ENCODE measurements around the gene MAML2. TPM values are rescaled to one million over a fixed set of nuclear protein-coding genes. Genes with fewer than 3 reads are reported as not detected.

The MAML2 gene
- polyA plus RNA-seq, 1 of the 3 experiments (the other 2 are of a cell fraction): 20.1 TPM

- Histone ChIP-seq H3K9ac (peak overlapping the region; percentile 14; the same call in 1 of the 2 replicates), H2AFZ (ENCODE audit: low read depth) (no peak overlapping the region), H3K79me2 (ENCODE audit: insufficient read depth) (peaks cover 85% of the 10 kb centered on the region), H3K4me3 (ENCODE audit: low read depth in 2 of 2, low read length in 1 of 2) (no peak overlapping the region), H3F3A (replicated peaks; ENCODE audit: insufficient read depth) (peaks cover 8% of the 10 kb centered on the region), H3K4me1 (ENCODE audit: control insufficient read depth in 1 of 2, insufficient read depth in 2 of 2, low read depth in 1 of 2, low read length in 1 of 2) (peaks cover 10 to 48% of the 10 kb centered on the region in 2 experiments), H3K9me2 (no peaks in the 10 kb centered on the region), H3K4me2 (no peak overlapping the region), H3K27ac (ENCODE audit: low read depth in 2 of 2, low read length in 1 of 2) (peak overlapping the region in 1 of 2 experiments; percentile 33; a peak in 1 of 4 replicates), H3K27me3 (ENCODE audit: insufficient read depth) (no peaks in the 10 kb centered on the region), H3K36me3 (replicated peaks in 1 of 2; ENCODE audit: control insufficient read depth in 1 of 2, insufficient read depth in 2 of 2, low read length in 1 of 2) (peaks cover 0 to 6% of the 10 kb centered on the region in 2 experiments), H4K20me1 (ENCODE audit: insufficient read depth) (no peaks in the 10 kb centered on the region), H3K9me3 (no peaks in the 10 kb centered on the region)
- ChIA-PET POLR2A (no interaction called here), CTCF (no interaction called here)
- TF ChIP-seq, protein P1, sequence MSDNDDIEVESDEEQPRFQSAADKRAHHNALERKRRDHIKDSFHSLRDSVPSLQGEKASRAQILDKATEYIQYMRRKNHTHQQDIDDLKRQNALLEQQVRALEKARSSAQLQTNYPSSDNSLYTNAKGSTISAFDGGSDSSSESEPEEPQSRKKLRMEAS (IDR thresholded peaks at IDR 0.05; ENCODE audit: low read depth): 0 out of 2 replicates have a peak, but pooled peaks have one; percentile 35
- no peak for TF ChIP-seq FOXM1 (IDR thresholded peaks at IDR 0.05; ENCODE audit: low read depth)
- no peak for DNase-seq
- WGBS (ENCODE audit: low lambda C conversion rate): 67% methylated on average over 3 of the region's 3 CpGs
Observed at GRCh38 chr11:96219981-96220623, 122.9 kb downstream of the MAML2 start.

DNA sequence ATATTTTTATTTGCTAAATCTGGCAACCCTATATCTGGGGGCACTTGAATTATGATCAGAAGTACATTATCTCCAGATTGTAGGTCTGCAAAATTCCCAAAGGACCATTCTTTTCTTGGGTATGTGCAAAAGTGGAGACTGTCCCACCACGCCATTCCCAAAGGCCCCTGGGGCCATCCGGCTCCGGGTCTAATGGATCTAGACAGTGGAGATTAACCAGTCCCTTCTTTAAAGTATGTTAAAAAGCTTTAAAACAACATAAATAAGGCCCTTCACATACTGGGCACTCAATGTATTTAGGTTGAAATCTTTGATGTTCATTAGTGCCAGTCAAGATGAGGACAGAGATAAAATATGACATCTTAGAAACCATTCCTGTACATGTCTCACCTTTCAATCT lies 124.1 kb downstream of the MAML2 start:
- Histone ChIP-seq H4K20me1 (ENCODE audit: insufficient read depth) (no peaks in the 10 kb centered on the region), H3K9me2 (no peaks in the 10 kb centered on the region), H3K9ac (no peak overlapping the region), H3K4me3 (ENCODE audit: low read depth in 2 of 2, low read length in 1 of 2) (no peak overlapping the region), H3K79me2 (ENCODE audit: insufficient read depth) (peaks cover 83% of the 10 kb centered on the region), H3K27me3 (ENCODE audit: insufficient read depth) (no peaks in the 10 kb centered on the region), H3K36me3 (replicated peaks in 1 of 2; ENCODE audit: control insufficient read depth in 1 of 2, insufficient read depth in 2 of 2, low read length in 1 of 2) (no peaks in the 10 kb centered on the region), H3K4me2 (no peak overlapping the region), H2AFZ (ENCODE audit: low read depth) (no peak overlapping the region), H3K27ac (ENCODE audit: low read depth in 2 of 2, low read length in 1 of 2) (no peak overlapping the region), H3K9me3 (no peaks in the 10 kb centered on the region), H3K4me1 (ENCODE audit: control insufficient read depth in 1 of 2, insufficient read depth in 2 of 2, low read depth in 1 of 2, low read length in 1 of 2) (peaks cover 10 to 59% of the 10 kb centered on the region in 2 experiments), H3F3A (replicated peaks; ENCODE audit: insufficient read depth) (peaks cover 19% of the 10 kb centered on the region)
- no peak for DNase-seq
- POLR2A ChIA-PET: no interaction called here
- TF ChIP-seq JUND (IDR thresholded peaks at IDR 0.05) (no peak), RXRA (IDR thresholded peaks at IDR 0.05; ENCODE audit: borderline replicate concordance, low read depth) (no peak), YY1 (IDR thresholded peaks at IDR 0.05; ENCODE audit: low read depth) (no peak), SMC3 (IDR thresholded peaks at IDR 0.05; ENCODE audit: low read depth, low read length) (no peak), RCOR1 (IDR thresholded peaks at IDR 0.05; ENCODE audit: low read length) (no peak), FOSL2 (IDR thresholded peaks at IDR 0.05; ENCODE audit: borderline replicate concordance, low read depth) (no peak), CTCF (IDR thresholded peaks at IDR 0.05) (no peak), ELF1 (IDR thresholded peaks at IDR 0.05) (no peak), GABPA (IDR thresholded peaks at IDR 0.05; ENCODE audit: low read depth) (no peak), MEF2A (IDR thresholded peaks at IDR 0.05; ENCODE audit: borderline replicate concordance, low read depth) (no peak)
- TF ChIP-seq, protein P1 (IDR thresholded peaks at IDR 0.05; ENCODE audit: low read depth): no peak
- WGBS (ENCODE audit: low lambda C conversion rate): 85% methylated on average over 3 of the region's 3 CpGs
- CTCF ChIA-PET: no interaction called here

All from SK-N-SH (cell line).